ENCODE measurements around the gene AOPEP.

Gene AOPEP

GRCh38 chr9:94881940-94882339 lies 155.4 kb downstream of the AOPEP start:
- Histone ChIP-seq H3K4me1 (ENCODE audit: control insufficient read depth in 2 of 2, insufficient read depth in 2 of 2, low read length in 2 of 2) (no peaks in the 10 kb centered on the region), H3K27me3 (ENCODE audit: control insufficient read depth in 2 of 2, insufficient read depth in 2 of 2, low read length in 2 of 2) (no peaks in the 10 kb centered on the region), H3K9ac (ENCODE audit: low read depth in 1 of 2, low read length in 2 of 2) (no peak overlapping the region), H3K9me3 (ENCODE audit: control insufficient read depth in 2 of 2, low read length in 2 of 2) (no peaks in the 10 kb centered on the region), H3K36me3 (ENCODE audit: control insufficient read depth in 2 of 2, insufficient read depth in 2 of 2, low read length in 2 of 2) (no peaks in the 10 kb centered on the region), H3K4me3 (ENCODE audit: low read length in 2 of 2) (no peak overlapping the region), H3K27ac (ENCODE audit: low read depth in 2 of 2, low read length in 2 of 2) (peak overlapping the region in 1 of 2 donors; percentile 9)

- Histone ChIP-seq H3K27me3 (ENCODE audit: control insufficient read depth in 2 of 2, insufficient read depth in 2 of 2, low read length in 2 of 2) (no peaks in the 10 kb centered on the region), H3K9me3 (ENCODE audit: control insufficient read depth in 2 of 2, low read length in 2 of 2) (no peaks in the 10 kb centered on the region), H3K27ac (ENCODE audit: low read depth in 2 of 2, low read length in 2 of 2) (no peak overlapping the region), H3K4me1 (ENCODE audit: control insufficient read depth in 2 of 2, insufficient read depth in 2 of 2, low read length in 2 of 2) (no peaks in the 10 kb centered on the region), H3K4me3 (ENCODE audit: low read length in 2 of 2) (no peak overlapping the region), H3K36me3 (ENCODE audit: control insufficient read depth in 2 of 2, insufficient read depth in 2 of 2, low read length in 2 of 2) (no peaks in the 10 kb centered on the region), H3K9ac (ENCODE audit: low read depth in 1 of 2, low read length in 2 of 2) (no peak overlapping the region)
Observed at GRCh38 chr9:94882966-94883641, 156.6 kb downstream of the AOPEP start.

GRCh38 chr9:94885854-94886447 lies 159.5 kb downstream of the AOPEP start:
- Histone ChIP-seq H3K27ac (ENCODE audit: low read depth in 2 of 2, low read length in 2 of 2) (no peak overlapping the region), H3K4me3 (ENCODE audit: low read length in 2 of 2) (no peak overlapping the region), H3K27me3 (ENCODE audit: control insufficient read depth in 2 of 2, insufficient read depth in 2 of 2, low read length in 2 of 2) (no peaks in the 10 kb centered on the region), H3K9me3 (ENCODE audit: control insufficient read depth in 2 of 2, low read length in 2 of 2) (peaks cover 0 to 3% of the 10 kb centered on the region in 2 donors), H3K36me3 (ENCODE audit: control insufficient read depth in 2 of 2, insufficient read depth in 2 of 2, low read length in 2 of 2) (no peaks in the 10 kb centered on the region), H3K4me1 (ENCODE audit: control insufficient read depth in 2 of 2, insufficient read depth in 2 of 2, low read length in 2 of 2) (no peaks in the 10 kb centered on the region), H3K9ac (ENCODE audit: low read depth in 1 of 2, low read length in 2 of 2) (no peak overlapping the region)

- no peaks in the 10 kb centered on the region for H3K27me3 ChIP-seq (ENCODE audit: control insufficient read depth in 2 of 2, insufficient read depth in 2 of 2, low read length in 2 of 2)
- H3K4me3 ChIP-seq (ENCODE audit: low read length in 2 of 2): no peak overlapping the region
- peaks cover 0 to 6% of the 10 kb centered on the region in 2 donors for H3K9me3 ChIP-seq (ENCODE audit: control insufficient read depth in 2 of 2, low read length in 2 of 2)
- no peaks in the 10 kb centered on the region for H3K4me1 ChIP-seq (ENCODE audit: control insufficient read depth in 2 of 2, insufficient read depth in 2 of 2, low read length in 2 of 2)
- H3K27ac ChIP-seq (ENCODE audit: low read depth in 2 of 2, low read length in 2 of 2): no peak overlapping the region
- no peak overlapping the region for H3K9ac ChIP-seq (ENCODE audit: low read depth in 1 of 2, low read length in 2 of 2)
- no peaks in the 10 kb centered on the region for H3K36me3 ChIP-seq (ENCODE audit: control insufficient read depth in 2 of 2, insufficient read depth in 2 of 2, low read length in 2 of 2)
Observed at GRCh38 chr9:94887721-94888120, 161.2 kb downstream of the AOPEP start.

- Histone ChIP-seq H3K27ac (ENCODE audit: low read depth in 2 of 2, low read length in 2 of 2) (no peak overlapping the region), H3K27me3 (ENCODE audit: control insufficient read depth in 2 of 2, insufficient read depth in 2 of 2, low read length in 2 of 2) (no peaks in the 10 kb centered on the region), H3K9ac (ENCODE audit: low read depth in 1 of 2, low read length in 2 of 2) (no peak overlapping the region)
Observed at GRCh38 chr9:94888775-94889174, 162.3 kb downstream of the AOPEP start.

GRCh38 chr9:94889628-94890027 lies 163.1 kb downstream of the AOPEP start:
- Histone ChIP-seq H3K9ac (ENCODE audit: low read depth in 1 of 2, low read length in 2 of 2) (no peak overlapping the region), H3K36me3 (ENCODE audit: control insufficient read depth in 2 of 2, insufficient read depth in 2 of 2, low read length in 2 of 2) (no peaks in the 10 kb centered on the region), H3K9me3 (ENCODE audit: control insufficient read depth in 2 of 2, low read length in 2 of 2) (peaks cover 0 to 6% of the 10 kb centered on the region in 2 donors), H3K27ac (ENCODE audit: low read depth in 2 of 2, low read length in 2 of 2) (no peak overlapping the region), H3K4me1 (ENCODE audit: control insufficient read depth in 2 of 2, insufficient read depth in 2 of 2, low read length in 2 of 2) (no peaks in the 10 kb centered on the region), H3K27me3 (ENCODE audit: control insufficient read depth in 2 of 2, insufficient read depth in 2 of 2, low read length in 2 of 2) (no peaks in the 10 kb centered on the region), H3K4me3 (ENCODE audit: low read length in 2 of 2) (no peak overlapping the region)

More at GRCh38 chr9:94888775-94889174, 162.3 kb downstream of the AOPEP start:
- Histone ChIP-seq H3K4me3 (ENCODE audit: low read length in 2 of 2) (no peak overlapping the region), H3K9me3 (ENCODE audit: control insufficient read depth in 2 of 2, low read length in 2 of 2) (peaks cover 0 to 6% of the 10 kb centered on the region in 2 donors), H3K4me1 (ENCODE audit: control insufficient read depth in 2 of 2, insufficient read depth in 2 of 2, low read length in 2 of 2) (no peaks in the 10 kb centered on the region), H3K36me3 (ENCODE audit: control insufficient read depth in 2 of 2, insufficient read depth in 2 of 2, low read length in 2 of 2) (no peaks in the 10 kb centered on the region)

GRCh38 chr9:94891183-94891582 lies 164.7 kb downstream of the AOPEP start:
- H3K36me3 ChIP-seq (ENCODE audit: control insufficient read depth in 2 of 2, insufficient read depth in 2 of 2, low read length in 2 of 2): no peaks in the 10 kb centered on the region
- H3K9ac ChIP-seq (ENCODE audit: low read depth in 1 of 2, low read length in 2 of 2): no peak overlapping the region
- no peaks in the 10 kb centered on the region for H3K27me3 ChIP-seq (ENCODE audit: control insufficient read depth in 2 of 2, insufficient read depth in 2 of 2, low read length in 2 of 2)
- no peaks in the 10 kb centered on the region for H3K4me1 ChIP-seq (ENCODE audit: control insufficient read depth in 2 of 2, insufficient read depth in 2 of 2, low read length in 2 of 2)
- H3K4me3 ChIP-seq (ENCODE audit: low read length in 2 of 2): no peak overlapping the region
- H3K9me3 ChIP-seq (ENCODE audit: control insufficient read depth in 2 of 2, low read length in 2 of 2): peaks cover 0 to 6% of the 10 kb centered on the region in 2 donors
- H3K27ac ChIP-seq (ENCODE audit: low read depth in 2 of 2, low read length in 2 of 2): no peak overlapping the region

- H3K27me3 ChIP-seq (ENCODE audit: control insufficient read depth in 2 of 2, insufficient read depth in 2 of 2, low read length in 2 of 2): no peaks in the 10 kb centered on the region
- H3K4me3 ChIP-seq (ENCODE audit: low read length in 2 of 2): no peak overlapping the region
- no peaks in the 10 kb centered on the region for H3K4me1 ChIP-seq (ENCODE audit: control insufficient read depth in 2 of 2, insufficient read depth in 2 of 2, low read length in 2 of 2)
- H3K9ac ChIP-seq (ENCODE audit: low read depth in 1 of 2, low read length in 2 of 2): no peak overlapping the region
- H3K36me3 ChIP-seq (ENCODE audit: control insufficient read depth in 2 of 2, insufficient read depth in 2 of 2, low read length in 2 of 2): no peaks in the 10 kb centered on the region
- no peak overlapping the region for H3K27ac ChIP-seq (ENCODE audit: low read depth in 2 of 2, low read length in 2 of 2)
- H3K9me3 ChIP-seq (ENCODE audit: control insufficient read depth in 2 of 2, low read length in 2 of 2): peaks cover 0 to 6% of the 10 kb centered on the region in 2 donors
Observed at GRCh38 chr9:94892675-94893074, 166.2 kb downstream of the AOPEP start.

GRCh38 chr9:94894094-94894699 lies 167.7 kb downstream of the AOPEP start:
- Histone ChIP-seq H3K27me3 (ENCODE audit: control insufficient read depth in 2 of 2, insufficient read depth in 2 of 2, low read length in 2 of 2) (no peaks in the 10 kb centered on the region), H3K9ac (ENCODE audit: low read depth in 1 of 2, low read length in 2 of 2) (no peak overlapping the region), H3K9me3 (ENCODE audit: control insufficient read depth in 2 of 2, low read length in 2 of 2) (peaks cover 0 to 6% of the 10 kb centered on the region in 2 donors), H3K27ac (ENCODE audit: low read depth in 2 of 2, low read length in 2 of 2) (no peak overlapping the region), H3K4me1 (ENCODE audit: control insufficient read depth in 2 of 2, insufficient read depth in 2 of 2, low read length in 2 of 2) (no peaks in the 10 kb centered on the region), H3K4me3 (ENCODE audit: low read length in 2 of 2) (no peak overlapping the region), H3K36me3 (ENCODE audit: control insufficient read depth in 2 of 2, insufficient read depth in 2 of 2, low read length in 2 of 2) (no peaks in the 10 kb centered on the region)

- no peaks in the 10 kb centered on the region for H3K27me3 ChIP-seq (ENCODE audit: control insufficient read depth in 2 of 2, insufficient read depth in 2 of 2, low read length in 2 of 2)
- no peak overlapping the region for H3K27ac ChIP-seq (ENCODE audit: low read depth in 2 of 2, low read length in 2 of 2)
- H3K9ac ChIP-seq (ENCODE audit: low read depth in 1 of 2, low read length in 2 of 2): no peak overlapping the region
- no peaks in the 10 kb centered on the region for H3K4me1 ChIP-seq (ENCODE audit: control insufficient read depth in 2 of 2, insufficient read depth in 2 of 2, low read length in 2 of 2)
- peaks cover 0 to 6% of the 10 kb centered on the region in 2 donors for H3K9me3 ChIP-seq (ENCODE audit: control insufficient read depth in 2 of 2, low read length in 2 of 2)
- H3K4me3 ChIP-seq (ENCODE audit: low read length in 2 of 2): no peak overlapping the region
- no peaks in the 10 kb centered on the region for H3K36me3 ChIP-seq (ENCODE audit: control insufficient read depth in 2 of 2, insufficient read depth in 2 of 2, low read length in 2 of 2)
Observed at GRCh38 chr9:94895668-94896067, 169.2 kb downstream of the AOPEP start.

Data from mucosa of rectum (tissue), 2 donors.